GM19193 (cell line): ENCODE measurements around the gene APBB1IP.

Experiments used
- POLR2A ChIP-seq: IDR thresholded peaks from 4 replicates; pipeline ENCODE4 v1.6.1; 2011; ENCODE audit not compliant: insufficient read depth, insufficient read length; ENCODE audit errors: extremely low read depth

Gene APBB1IP

GRCh38 chr10:26437637-26438461, at the start of gene APBB1IP:
Gene APBB1IP (plus strand): TSS chr10:26438341. CDS start chr10:26492327, 53,986 bp downstream.
- peak; percentile 74 for TF ChIP-seq POLR2A

DNA sequence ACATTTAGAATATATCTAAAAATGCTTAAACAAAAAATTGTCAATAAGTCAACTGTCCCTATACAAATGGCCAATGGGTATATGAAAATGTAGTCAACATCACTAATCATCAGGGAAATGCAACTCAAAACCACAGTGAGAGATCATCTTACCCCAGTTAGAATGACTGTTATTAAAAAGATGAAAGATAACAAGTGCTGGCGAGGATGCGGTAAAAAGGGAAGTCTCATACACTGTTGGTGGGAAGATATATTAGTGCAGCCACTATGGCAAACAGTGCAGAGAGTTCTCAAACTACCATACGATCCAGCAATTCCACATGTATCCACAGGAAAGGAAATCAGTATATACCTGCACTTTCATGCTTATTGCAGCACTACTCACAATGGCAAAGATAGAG, 48.6 kb upstream of the APBB1IP start:
- TF ChIP-seq POLR2A = no peak

DNA sequence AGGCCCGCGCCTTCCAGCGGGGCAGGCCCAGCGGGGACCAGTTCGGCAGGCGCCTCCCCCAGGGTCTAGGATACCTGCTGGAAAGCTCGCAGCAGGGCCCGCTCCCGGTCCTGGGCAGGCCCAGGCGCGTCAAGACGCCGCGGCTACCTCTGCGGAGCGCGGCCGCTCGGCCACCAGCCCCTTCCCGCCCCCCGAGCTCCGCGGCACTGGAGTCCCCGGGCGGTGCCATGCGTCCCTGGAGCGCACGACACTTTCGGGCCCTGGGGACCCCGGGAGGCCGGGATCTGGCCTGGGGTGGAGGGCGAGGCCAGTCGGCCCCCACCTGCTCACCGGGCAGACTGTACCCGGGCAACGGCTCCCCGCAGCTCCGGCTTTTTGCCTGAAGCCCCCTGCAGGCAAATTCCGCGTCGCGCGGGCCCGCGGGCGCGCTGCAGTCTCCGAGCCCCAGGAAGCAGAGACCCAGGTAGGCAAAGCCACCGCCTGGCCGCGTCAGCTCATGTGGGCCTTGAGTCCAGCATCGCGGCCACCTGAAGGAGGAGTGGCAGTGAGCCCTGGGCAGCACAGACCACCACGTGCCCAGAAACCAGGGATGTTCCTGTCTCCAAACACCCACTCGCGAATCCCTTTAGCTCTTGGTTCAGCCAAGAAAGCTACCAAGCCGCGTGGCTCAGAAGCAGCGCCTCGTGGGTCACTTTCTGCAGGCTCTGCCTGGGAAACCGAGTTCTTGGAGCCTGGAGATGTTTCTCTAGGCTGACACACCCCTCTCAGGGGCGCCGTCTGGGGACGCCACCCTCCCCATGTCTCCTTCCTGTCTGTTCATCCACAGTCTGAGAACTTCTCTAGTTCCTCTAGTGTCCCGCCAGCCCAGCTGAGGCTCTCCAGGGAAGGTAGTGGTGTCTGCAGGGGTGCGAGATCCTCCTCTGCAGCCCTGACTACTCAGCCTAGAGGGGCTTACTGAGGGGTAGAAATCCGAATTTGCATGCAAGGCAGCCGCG, 46.1 kb upstream of the APBB1IP start:
- TF ChIP-seq POLR2A = no peak

DNA sequence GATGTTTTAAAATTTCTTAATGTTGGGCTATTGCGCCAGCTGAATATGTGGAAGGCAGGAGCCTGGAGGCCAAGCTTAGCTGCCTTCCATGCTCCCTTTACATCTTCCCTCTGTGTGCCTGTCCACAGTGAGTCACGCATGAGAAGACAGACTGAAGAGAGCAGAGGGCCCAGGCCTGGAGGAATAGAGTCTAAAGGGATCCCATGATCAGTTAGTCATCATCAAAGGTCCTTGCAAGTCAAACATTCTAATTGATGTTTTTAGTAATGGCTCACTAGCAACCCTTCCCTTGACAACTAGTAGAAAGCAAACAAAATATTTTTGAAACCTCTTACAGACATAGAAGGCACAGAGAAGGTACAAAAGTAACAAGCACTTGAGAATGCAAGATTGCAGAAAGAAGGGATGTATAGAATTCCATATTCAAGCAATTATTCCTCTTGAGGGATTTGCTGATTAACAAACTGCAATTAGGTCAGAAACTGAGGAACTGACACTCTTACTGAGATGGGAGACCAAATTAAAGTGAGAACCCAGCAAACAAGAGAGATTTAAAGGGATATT, 30.7 kb upstream of the APBB1IP start:
- no peak for TF ChIP-seq POLR2A

- no peak for TF ChIP-seq POLR2A
These were observed 29.2 kb upstream of the APBB1IP start for GRCh38 chr10:26408858-26409494.

GRCh38 chr10:26410356-26410755, 27.8 kb upstream of the APBB1IP start:
- no peak for TF ChIP-seq POLR2A

DNA sequence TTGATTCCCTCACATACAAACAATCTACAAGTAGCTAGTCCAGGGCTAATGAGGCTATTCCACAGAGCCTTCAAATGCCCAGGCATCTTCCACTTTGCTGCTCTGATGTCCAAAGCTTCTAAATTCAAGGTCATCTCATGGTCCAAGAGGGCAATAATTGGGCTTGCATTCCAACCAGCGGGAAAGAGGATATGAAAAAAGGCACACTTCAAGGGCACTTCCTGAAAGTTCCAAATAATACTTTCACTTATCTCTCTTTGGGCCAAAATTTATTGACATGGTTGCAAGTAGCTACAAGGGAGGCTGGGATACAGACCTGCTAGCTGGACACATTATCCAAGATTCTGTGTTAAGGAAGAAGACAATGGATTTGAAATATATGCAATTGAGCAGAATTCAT, 25.2 kb upstream of the APBB1IP start:
- no peak for TF ChIP-seq POLR2A

GRCh38 chr10:26413375-26413774, 24.8 kb upstream of the APBB1IP start:
- TF ChIP-seq POLR2A = no peak

GRCh38 chr10:26417136-26417535, 21.0 kb upstream of the APBB1IP start:
- TF ChIP-seq POLR2A = no peak

DNA sequence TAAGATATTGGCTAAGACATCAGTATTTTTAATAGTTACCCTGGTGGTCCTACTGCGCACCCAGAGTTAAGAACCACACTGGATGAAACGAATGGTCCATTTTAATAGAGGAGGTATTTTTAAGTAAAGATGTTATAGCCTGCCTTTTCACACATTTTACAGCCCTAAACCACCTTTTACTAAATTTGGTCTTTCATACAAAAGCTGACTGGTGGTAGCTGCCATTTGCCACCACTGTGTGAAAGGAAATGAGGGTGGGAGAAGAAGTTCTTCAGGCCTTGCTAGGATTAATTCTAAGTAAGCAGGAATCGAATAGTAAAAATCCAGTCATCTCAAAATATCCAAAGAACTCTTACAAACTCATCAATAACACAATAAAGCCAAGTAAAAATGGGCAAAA, 15.2 kb upstream of the APBB1IP start:
- no peak for TF ChIP-seq POLR2A

DNA sequence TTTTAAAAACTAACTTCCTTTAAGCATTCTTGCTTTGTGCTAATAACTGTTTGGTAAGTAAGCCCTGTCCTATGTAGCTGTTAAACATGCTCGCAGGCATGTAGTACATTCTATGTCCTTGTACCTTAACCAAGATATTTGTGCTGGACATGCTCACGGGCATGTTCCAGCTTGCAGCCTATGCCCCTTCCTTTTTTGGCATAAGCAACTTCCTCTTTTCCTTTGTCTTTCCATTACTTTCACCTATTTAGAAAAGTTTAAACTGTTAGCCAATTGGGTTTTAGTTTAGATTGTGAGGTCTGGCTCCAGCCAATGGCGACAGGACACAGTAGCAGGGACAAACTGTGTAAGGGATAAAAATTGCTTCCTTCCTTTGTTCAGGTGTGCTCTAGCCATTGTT, 14.4 kb upstream of the APBB1IP start:
- TF ChIP-seq POLR2A = no peak

DNA sequence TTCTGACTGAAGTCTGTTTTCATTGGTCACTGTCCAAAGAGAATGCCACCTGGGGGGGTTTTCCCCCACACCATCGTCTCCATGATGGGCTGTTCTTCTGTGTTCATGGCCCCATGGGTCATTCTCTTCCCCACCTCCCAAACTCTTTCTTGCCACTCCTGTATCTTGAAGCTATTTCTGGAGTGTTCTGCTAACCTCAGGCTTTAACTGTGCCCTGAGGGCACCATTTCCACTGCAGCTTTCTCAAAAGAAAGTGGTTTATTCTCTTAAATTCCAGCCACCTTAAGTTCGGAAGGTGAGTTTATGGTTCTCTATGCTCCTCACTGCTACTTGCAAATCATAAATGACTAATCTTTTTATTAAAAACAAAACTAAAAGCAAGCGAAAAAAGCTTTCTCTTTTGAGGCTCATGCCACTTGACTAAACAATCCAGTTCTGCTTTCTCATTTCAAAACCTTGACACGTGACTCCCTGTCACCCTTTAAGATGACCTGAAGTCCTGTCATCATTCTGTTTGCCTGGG, 7.4 kb upstream of the APBB1IP start:
- no peak for TF ChIP-seq POLR2A

DNA sequence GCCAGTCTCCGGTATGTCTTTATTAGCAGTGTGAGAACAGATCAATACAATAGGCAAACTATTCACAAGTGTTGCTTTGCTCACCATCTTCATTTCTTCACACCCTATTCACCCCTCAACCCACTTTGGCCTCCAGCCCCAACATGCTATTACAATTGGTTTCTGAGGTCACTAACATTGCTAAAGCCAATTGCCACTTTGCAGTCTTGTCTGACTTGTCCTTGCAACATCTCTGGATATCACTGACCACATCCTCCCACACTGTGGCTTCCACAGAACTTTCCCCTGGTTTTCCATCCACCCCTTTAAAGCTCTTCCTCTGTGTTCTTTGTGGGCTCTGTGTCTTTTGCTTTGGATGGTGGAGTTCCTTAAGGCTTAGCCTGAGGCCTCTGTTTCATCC, 5.2 kb upstream of the APBB1IP start:
- TF ChIP-seq POLR2A = no peak

DNA sequence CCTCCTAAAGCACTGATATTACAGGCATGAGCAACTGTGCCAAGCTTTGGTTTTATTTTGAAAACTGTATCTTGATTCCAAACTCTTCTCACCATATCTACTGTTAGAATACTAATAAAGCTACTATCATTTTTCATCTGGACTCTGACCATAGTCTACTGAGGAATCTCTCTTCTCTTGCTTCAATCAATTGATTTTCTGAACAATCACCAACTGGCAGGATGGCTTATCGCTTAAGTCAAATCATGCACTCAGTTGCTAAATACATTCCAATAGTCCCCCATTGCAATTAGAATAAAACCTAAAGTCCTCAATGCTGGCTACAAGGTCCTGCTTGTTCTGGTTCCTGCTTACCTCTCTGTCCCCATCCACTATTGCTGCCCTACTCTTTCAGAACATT, 2.3 kb upstream of the APBB1IP start:
- TF ChIP-seq POLR2A = no peak
